NCI-H2196 (cell line): ENCODE measurements around the gene TUBGCP3.
"Not testable (repeated sequence)": the region's sequence is repeated elsewhere in the genome, so short reads cannot be mapped to it uniquely, and the experiment has no call there.

ENCODE experiments used
- DNase-seq: peaks from one replicate; lab custom pipeline; 2025; ENCODE audit not compliant: unreplicated experiment; lab: John Stamatoyannopoulos, UW

Gene TUBGCP3

DNA sequence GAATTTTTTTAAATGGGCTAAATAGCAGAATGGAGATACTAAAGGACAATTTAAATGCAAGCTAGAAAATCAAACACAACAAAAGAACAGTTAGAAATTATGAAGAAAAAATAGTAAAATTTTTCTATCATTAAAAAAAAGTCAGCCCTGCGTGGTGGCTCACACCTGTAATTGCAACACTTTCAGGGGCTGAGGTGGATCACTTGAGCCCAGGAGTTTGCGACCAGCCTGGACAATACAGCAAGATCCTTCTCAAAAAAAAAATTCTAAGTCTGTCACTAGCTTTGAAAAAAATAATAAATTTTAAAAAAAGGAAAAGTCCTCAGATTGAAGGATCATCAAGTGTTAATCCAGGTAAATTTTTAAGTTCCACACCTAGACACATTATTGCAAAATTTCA is 7.7 kb downstream of the TUBGCP3 start:
- no peak for DNase-seq

DNA sequence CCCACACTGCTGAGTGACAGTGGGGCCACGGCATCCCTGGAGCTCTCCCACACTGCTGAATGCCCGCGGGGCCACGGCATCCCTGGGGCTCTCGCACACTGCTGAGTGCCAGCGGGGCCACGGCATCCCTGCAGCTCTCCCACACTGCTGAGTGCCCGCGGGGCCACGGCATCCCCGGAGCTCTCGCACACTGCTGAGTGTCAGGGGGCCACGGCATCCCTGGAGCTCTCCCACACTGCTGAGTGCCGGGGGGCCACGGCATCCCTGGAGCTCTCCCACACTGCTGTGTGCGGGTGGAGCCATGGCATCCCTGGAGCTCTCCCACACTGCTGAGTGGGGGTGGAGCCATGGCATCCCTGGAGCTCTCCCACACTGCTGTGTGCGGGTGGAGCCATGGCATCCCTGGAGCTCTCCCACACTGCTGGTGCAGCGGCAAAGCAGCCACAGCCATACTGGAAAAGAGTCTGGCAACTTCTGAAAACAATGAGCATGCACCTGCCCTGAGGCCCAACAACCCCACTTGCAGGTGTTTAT is 8.6 kb downstream of the TUBGCP3 start:
- no peak for DNase-seq

DNA sequence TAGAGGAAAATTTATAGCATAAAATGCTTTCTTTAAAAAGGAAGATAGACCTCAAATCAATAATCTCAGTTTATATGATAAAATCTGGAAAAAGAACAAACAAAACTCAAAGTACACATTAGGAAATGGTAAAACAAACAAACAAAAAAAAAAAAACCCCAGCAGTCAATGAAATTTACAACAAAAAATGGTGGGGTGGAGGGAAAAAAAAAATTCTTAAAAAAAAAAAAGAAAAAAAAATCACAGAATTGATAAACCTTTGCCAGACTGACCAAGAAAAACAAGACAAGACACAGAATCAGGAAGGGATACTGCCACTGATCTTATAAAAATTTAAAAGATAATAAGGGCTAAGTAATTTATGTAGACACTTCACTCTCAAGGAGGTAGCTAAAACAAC is 11.2 kb downstream of the TUBGCP3 start:
- no peak for DNase-seq

DNA sequence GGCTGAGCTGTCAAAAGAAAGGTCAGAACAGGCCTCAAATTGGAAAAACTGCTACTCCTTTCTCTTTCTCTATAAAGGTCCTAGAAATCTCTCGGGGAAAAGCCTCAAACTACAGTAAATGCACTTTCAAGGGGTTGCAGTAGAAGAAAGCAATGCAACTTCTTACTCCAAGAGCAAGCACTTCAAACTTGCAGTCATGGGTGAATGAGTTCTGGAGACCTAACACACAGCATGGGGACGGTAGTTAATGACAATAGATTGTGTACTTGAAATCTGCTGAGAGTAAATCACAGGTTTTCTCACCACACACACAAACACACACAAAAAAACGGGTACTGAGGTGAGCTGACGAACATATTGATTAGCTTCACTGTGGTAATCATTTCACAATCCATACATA is 11.8 kb downstream of the TUBGCP3 start:
- no peak for DNase-seq

DNA sequence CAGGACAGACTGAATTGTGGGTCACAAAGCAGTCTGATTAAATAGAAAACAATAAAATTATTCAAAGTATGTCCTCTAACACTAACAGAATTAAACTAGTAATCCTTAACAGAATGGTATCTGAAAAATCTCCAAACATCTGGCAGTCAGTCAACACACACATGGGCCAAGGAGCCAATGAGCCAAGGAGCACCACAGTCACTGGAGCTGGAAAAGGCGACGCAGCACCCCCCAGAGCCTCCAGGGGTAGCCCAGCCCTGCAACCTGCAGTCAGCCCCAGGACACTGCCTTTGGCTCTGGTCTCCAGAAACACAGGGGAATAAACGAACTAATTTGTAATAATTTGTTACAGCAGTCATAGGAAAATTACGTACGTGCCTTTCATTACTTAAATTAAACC is 12.3 kb downstream of the TUBGCP3 start:
- no peak for DNase-seq

DNA sequence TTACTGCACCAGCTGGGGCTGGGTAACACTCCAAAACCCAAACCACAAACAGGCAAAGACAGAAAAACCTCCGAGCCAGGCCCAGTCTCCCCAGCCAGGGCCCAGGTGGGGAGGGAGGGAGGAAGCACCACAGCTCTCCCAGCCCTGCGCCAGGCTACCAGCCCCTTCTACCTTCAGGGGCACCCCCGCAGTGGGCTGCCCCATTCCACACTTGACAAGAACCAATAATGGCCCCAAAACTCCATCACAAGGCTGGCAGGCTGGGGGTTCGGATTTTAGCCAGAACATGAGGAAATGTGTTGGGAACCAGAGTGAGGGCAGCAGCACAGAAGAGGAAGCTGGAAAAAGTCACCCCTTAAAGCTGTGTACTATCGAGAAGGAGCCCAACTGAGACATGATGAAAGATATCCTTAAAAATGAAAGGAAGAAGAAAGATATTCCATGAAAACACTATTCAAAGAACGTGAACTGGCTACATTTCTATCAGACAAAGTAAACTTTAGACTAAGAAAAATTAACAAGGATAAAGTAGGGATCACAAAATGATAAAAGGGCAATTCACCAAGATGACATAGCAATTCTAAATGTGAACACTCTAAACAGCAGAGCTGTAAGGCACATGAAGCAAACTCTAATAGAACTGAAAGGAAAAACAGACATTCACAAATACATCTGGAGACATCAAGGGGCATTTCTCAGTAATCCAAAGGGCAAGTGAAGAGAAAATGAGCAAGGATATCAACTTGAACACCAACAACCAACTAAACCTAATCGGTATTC is 12.9 kb downstream of the TUBGCP3 start:
- DNase-seq, result no peak

DNA sequence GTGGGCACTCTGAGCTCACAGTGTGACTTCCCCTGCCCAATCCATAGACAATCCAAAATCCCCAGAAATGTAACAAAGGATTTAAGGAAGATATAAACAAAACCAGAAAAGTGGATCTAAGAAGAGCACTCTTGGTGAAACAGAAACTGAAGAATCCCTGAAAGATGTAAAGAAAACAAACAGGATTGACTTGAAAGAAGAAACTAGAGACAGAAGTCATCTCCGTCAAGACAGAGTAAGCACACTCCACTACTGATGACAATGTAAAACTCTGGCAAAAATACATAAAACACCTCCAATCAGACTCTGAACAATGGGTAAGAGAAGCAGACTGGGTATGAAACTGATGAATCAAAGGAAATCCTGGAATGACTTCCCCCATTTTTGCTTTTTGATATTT is 13.5 kb downstream of the TUBGCP3 start:
- no peak for DNase-seq

DNA sequence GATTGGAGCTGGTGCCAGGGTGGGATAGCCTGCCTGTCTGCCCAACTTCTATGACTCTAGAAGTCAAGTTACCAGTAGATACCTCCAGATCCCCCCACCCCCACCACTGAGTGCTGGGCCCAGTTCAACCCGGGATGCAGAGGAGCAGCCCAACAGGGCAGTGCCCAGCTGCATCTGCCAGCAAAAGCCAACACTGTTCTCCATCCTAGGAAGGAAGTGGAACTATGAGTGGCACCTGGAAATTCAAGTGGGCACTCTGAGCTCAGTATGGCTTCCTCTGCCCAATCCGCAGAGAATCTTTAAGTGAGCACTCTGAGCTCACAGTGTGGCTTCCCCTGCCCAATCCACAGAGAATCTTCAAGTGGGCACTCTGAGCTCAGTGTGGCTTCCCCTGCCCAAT is 14.2 kb downstream of the TUBGCP3 start:
- DNase-seq, result no peak

DNA sequence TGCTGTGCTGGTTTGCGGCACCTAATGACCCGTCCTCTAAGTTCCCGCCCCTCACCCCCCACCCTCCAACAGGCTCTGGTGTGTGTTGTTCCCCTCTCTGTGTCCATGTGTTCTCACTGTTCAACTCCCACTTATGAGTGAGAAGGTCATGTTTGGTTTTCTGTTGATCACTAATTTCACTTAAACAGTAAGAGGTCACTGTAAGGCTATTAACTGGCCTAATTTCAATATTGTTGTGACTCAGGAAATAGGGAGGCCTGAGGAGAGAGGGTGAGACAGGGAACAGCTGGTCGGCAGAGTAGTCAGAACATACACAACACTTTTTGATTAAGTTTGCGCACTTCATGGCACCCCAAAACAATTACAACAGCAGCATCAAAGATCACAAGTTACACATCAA is 15.6 kb downstream of the TUBGCP3 start:
- DNase-seq, result no peak

DNA sequence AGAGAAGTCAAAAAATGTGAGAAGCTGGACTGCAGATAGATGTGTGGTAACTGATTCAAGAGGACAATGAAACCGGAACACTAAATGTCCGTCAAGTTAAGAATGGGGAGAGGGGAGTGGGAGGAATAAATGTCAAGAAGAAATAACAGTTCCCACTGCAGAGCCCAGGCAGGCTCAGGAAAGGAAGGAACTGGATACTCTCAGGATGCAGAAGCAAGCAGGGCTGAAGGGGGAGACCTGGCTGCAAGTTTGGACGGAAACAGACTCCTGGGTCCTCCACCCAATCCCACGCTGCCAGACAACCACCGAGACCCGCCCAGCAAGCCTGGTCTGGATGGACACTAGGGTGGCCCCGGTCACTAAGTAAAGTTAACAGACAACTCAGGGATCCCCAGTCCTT is 18.1 kb downstream of the TUBGCP3 start:
- no peak for DNase-seq

- DNase-seq, result no peak
Observed at GRCh38 chr13:112567161-112567862, 20.6 kb downstream of the TUBGCP3 start.

- DNase-seq, result no peak
Observed at GRCh38 chr13:112562786-112563383, 25.1 kb downstream of the TUBGCP3 start.

GRCh38 chr13:112562254-112562653 is 25.7 kb downstream of the TUBGCP3 start:
- no peak for DNase-seq

GRCh38 chr13:112561478-112561877 is 26.5 kb downstream of the TUBGCP3 start:
- DNase-seq, result no peak

GRCh38 chr13:112558696-112559418 is 29.1 kb downstream of the TUBGCP3 start:
- no peak for DNase-seq

DNA sequence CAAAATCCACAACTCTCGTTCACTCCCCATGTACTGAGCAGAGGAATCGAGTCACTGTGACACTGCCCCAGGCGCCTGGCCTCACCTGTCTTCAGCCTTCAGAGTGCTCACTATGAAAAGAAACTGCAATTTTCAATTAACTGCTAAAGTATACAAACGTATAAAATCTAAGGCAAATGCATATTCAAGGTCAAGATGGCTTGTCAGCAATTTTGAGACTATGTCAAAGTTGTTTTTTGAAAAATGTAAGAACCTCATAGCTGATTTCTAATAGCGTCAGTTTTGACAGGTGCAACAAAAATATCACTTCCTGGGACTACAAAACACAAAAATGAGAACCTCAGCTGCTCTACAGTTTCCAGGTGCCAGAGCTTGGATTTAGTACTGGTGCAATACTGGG is 31.4 kb downstream of the TUBGCP3 start:
- DNase-seq, result no peak

DNA sequence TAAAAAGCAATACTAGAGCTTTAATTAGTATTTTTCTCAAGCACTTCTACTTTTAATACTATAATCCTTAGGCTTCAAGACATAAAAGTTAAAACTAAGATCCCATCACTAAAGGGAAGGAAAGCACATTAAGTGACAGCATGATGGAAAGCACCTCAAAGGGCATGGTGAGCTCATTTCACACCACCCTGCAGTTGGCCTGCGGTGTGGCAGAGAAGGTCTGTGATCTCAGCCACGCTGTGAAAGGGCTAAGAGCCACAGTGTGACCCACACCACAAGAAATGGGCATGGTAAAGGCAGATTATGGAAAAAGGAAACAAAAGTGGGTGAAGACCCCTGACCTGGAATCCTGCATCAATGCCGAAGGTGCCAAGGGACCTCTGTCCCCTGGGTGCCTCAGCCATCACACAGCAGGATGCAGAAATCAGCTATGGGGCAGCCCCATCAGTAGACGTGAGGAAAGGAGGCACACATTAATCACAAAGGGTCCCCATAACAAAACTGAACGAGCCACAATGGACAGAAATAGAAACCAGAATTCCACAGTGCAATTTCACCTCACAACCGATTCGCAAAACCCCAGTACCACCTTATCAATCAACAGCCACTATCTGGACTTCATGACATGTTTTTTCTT is 33.6 kb downstream of the TUBGCP3 start:
- DNase-seq, result no peak

GRCh38 chr13:112548975-112549374 is 39.0 kb downstream of the TUBGCP3 start:
- not testable (repeated sequence) for DNase-seq

- DNase-seq, result no peak
Observed at GRCh38 chr13:112545856-112546255, 42.1 kb downstream of the TUBGCP3 start.

- DNase-seq, result no peak
Observed at GRCh38 chr13:112532837-112533745, 54.9 kb downstream of the TUBGCP3 start.
